Pancreas (tissue), 10 donors: ENCODE data around the gene FGD4. TPM values are rescaled to one million over a fixed set of nuclear protein-coding genes. Genes with fewer than 3 reads are reported as not detected.
A peak's percentile ranks its signal among the peaks of the same experiment; 100 is the strongest.

Source experiments
- ATAC-seq, 4 donors: fragments of 200-7000 bp; cut with Tn5 transposase; one replicate each; pipeline versions ENCODE4 v1.8.0 to v1.9.1; 2020; ENCODE audit warnings: mild to moderate bottlenecking in 4 of 4, moderate library complexity in 4 of 4
- DNase-seq, 6 donors: peaks; one replicate each; pipeline ENCODE4 v3.0.0-alpha.2; 2020
- FAIRE-seq: peaks from 2 replicates; lab custom pipeline; 2012; peaks lifted over from hg19 to GRCh38; lab: Jason Lieb, UNC
- H3K27ac ChIP-seq, 4 donors: fragments of 200-600 bp; sonication (generic); 1 replicate in 3 of 4; 2 replicates in 1 of 4; pipeline versions ENCODE4 v1.5.0 to v1.8.0; 2020
- H3K27me3 ChIP-seq, 4 donors: fragments of 200-600 bp; one replicate each; pipeline ENCODE4 v1.8.0; 2021
- H3K36me3 ChIP-seq, 3 donors: fragments of 200-600 bp; sonication (generic) in 1 of 3; one replicate each; pipeline versions ENCODE4 v1.5.0 to v1.8.0; 2020 to 2021
- H3K4me1 ChIP-seq, 3 donors: fragments of 200-600 bp; one replicate each; pipeline ENCODE4 v1.8.0; 2021
- H3K4me3 ChIP-seq, 4 donors: fragments of 200-600 bp; sonication (generic) in 2 of 4; one replicate each; pipeline versions ENCODE4 v1.5.0 to v1.8.0; 2020 to 2021
- H3K9me3 ChIP-seq, 4 donors: fragments of 200-600 bp; one replicate each; pipeline ENCODE4 v1.8.0; 2021
- CTCF ChIP-seq, 4 donors: fragments of 200-600 bp; sonication (generic) in 3 of 4; IDR thresholded peaks; one replicate each; pipeline versions ENCODE4 v1.5.0 to v1.8.0; 2021; ENCODE audit warnings: antibody characterized with exemption in 4 of 4
- WGBS, 2 donors: extraction: QIAGEN DNeasy Blood & Tissue Kit; methylation state at CpG; one replicate each; pipeline ENCODE4 v1.1.7; 2013; 5-methylcytosine and 5-hydroxymethylcytosine counted together
- intact Hi-C, 3 donors: fragments of 100-400 bp; cut with DNase I; formaldehyde crosslinking; loops; one replicate each; pipeline versions ENCODE4 v1.11.1 to v1.14.2; 2022
- polyA plus RNA-seq, 2 donors: library from polyadenylated mRNA; stranded (reverse); fragments of 200-250 nt; gene quantifications; one replicate each; pipeline ENCODE4 v1.2.3, GENCODE V29; 2013
- total RNA-seq, 6 donors: library from RNA; stranded (reverse); fragmentation: NEBNext Ultra II Directional in 4 of 6; extraction: Animal tissue kit (Norgen Biotek cat#: 25700) in 4 of 6; gene quantifications; one replicate each; pipeline versions ENCODE4 v1.2.1 to v1.2.4, GENCODE V29; 2021 to 2023
- donor health status: healthy with polysubstance abuse.
- donor health status: DM: no; HTN: no; CAD: no; lungs with moderate emphysema.
- donor health status: DM: no; HTN: no; CAD: no.
- donor health status: control.
- donor health status: control.
- donor health status: Bipolar disorder and iron deficiency.
- donor health status: DM: yes; HTN: yes; CAD: no.
- donor health status: DM: no; HTN: no; CAD: no.
- donor health status: DM: no; HTN: no; CAD: no.
- donor health status: DM: yes; HTN: yes; CAD: no.

The FGD4 gene
- total and polyA plus RNA-seq, 8 donors = 3.6 to 26.5 (median 14.5) TPM

GRCh38 chr12:32603071-32603470 is 203.7 kb downstream of the FGD4 start:
- no peak for DNase-seq
- Histone ChIP-seq H3K4me1 (peaks cover 3 to 12% (median 8%) of the 10 kb centered on the region in 3 donors), H3K4me3 (no peak overlapping the region), H3K9me3 (no peaks in the 10 kb centered on the region), H3K27ac (no peak overlapping the region), H3K27me3 (no peaks in the 10 kb centered on the region), H3K36me3 (peaks cover 0 to 36% (median 5%) of the 10 kb centered on the region in 3 donors)
- no peak for ATAC-seq
- FAIRE-seq = no peak
- intact Hi-C loops = no loop called here
- 98 to 100% methylated on average over 3 of the region's 3 CpGs for WGBS, 2 donors
- no peak for TF ChIP-seq CTCF (IDR thresholded peaks at IDR 0.05)

- H3K27me3 ChIP-seq = no peaks in the 10 kb centered on the region
- peaks cover 0 to 38% (median 8%) of the 10 kb centered on the region in 3 donors for H3K36me3 ChIP-seq
- intact Hi-C loops = no loop called here
- TF ChIP-seq CTCF (IDR thresholded peaks at IDR 0.05) = no peak
- FAIRE-seq = no peak
- peaks cover 3 to 12% (median 8%) of the 10 kb centered on the region in 3 donors for H3K4me1 ChIP-seq
- no peak for DNase-seq
- whole genome bisulfite sequencing, 2 donors = 92 to 95% methylated on average over 2 of the region's 2 CpGs
- H3K27ac ChIP-seq = no peak overlapping the region
- no peak overlapping the region for H3K4me3 ChIP-seq
- ATAC-seq = no peak
- no peaks in the 10 kb centered on the region for H3K9me3 ChIP-seq
These were observed 204.5 kb downstream of the FGD4 start for GRCh38 chr12:32603858-32604257.

GRCh38 chr12:32604565-32604964 is 205.2 kb downstream of the FGD4 start:
- H3K27ac ChIP-seq = no peak overlapping the region
- DNase-seq = no peak
- H3K4me1 ChIP-seq = peaks cover 3 to 12% (median 8%) of the 10 kb centered on the region in 3 donors
- H3K9me3 ChIP-seq = no peaks in the 10 kb centered on the region
- FAIRE-seq = no peak
- ATAC-seq = no peak
- H3K27me3 ChIP-seq = no peaks in the 10 kb centered on the region
- no peak for TF ChIP-seq CTCF (IDR thresholded peaks at IDR 0.05)
- intact Hi-C loops = no loop called here
- no peak overlapping the region for H3K4me3 ChIP-seq
- 61 to 73% methylated on average over 2 of the region's 2 CpGs for WGBS, 2 donors
- peaks cover 0 to 38% (median 8%) of the 10 kb centered on the region in 3 donors for H3K36me3 ChIP-seq

- WGBS, 2 donors = 93 to 96% methylated on average over 3 of the region's 3 CpGs
- no peak overlapping the region for H3K4me3 ChIP-seq
- TF ChIP-seq CTCF (IDR thresholded peaks at IDR 0.05) = no peak
- peak in 3 of 4 donors; percentile 62 to 71 (median 69) for ATAC-seq
- H3K27ac ChIP-seq = no peak overlapping the region
- no peak for FAIRE-seq
- H3K9me3 ChIP-seq = no peaks in the 10 kb centered on the region
- H3K27me3 ChIP-seq = no peaks in the 10 kb centered on the region
- no peak for DNase-seq
- intact Hi-C loops = no loop called here
- peaks cover 3 to 12% (median 8%) of the 10 kb centered on the region in 3 donors for H3K4me1 ChIP-seq
- peaks cover 0 to 40% (median 8%) of the 10 kb centered on the region in 3 donors for H3K36me3 ChIP-seq
These were observed 206.2 kb downstream of the FGD4 start for GRCh38 chr12:32605326-32606095.

DNA sequence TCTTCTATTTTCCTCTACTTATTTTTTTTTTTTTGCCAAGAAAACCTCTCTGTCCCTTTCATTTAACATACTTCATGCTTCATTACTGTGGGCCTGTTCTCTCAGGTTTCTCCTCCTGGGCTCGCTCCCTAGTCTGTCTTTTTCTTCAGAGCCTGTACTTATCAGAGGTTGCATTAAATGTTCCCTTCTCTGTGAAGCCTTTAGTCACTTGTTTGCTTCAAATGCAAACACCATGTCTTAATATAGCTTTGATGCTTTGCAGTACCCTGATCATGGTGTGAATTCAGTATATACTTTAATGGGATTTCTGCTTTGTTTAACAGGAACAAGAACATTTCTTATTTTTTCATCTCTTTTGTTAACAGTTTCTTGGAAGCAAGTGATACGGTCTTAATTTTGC is 207.1 kb downstream of the FGD4 start:
- DNase-seq (no peak), FAIRE-seq (no peak), ATAC-seq (no peak)
- no peaks in the 10 kb centered on the region for H3K27me3 ChIP-seq
- no peak overlapping the region for H3K27ac ChIP-seq
- intact Hi-C loops = no loop called here
- H3K4me1 ChIP-seq = peaks cover 3 to 12% (median 8%) of the 10 kb centered on the region in 3 donors
- 91 to 94% methylated on average over 2 of the region's 2 CpGs for WGBS, 2 donors
- H3K4me3 ChIP-seq = no peak overlapping the region
- TF ChIP-seq CTCF (IDR thresholded peaks at IDR 0.05) = no peak
- H3K9me3 ChIP-seq = no peaks in the 10 kb centered on the region
- peaks cover 0 to 38% (median 4%) of the 10 kb centered on the region in 3 donors for H3K36me3 ChIP-seq
